GM12878 (cell line): ENCODE results near the gene HMX3.

Source experiments
- CTCF ChIP-seq, 3 experiments: IDR thresholded peaks in 2 of 3; conservative IDR thresholded peaks in 1 of 3; 2 replicates each; pipeline ENCODE4 v1.5.1; 2011; ENCODE audit warnings: low read depth in 3 of 3, low read length in 3 of 3, mild to moderate bottlenecking in 3 of 3, control low read depth in 2 of 3, moderate library complexity in 2 of 3, inconsistent platforms in 1 of 3, mixed read lengths in 1 of 3; ENCODE audit not compliant: control insufficient read depth in 2 of 3, insufficient read depth in 1 of 3; ENCODE audit errors: extremely low read depth in 1 of 3
- E2F4 ChIP-seq: IDR thresholded peaks from 2 replicates; pipeline ENCODE4 v1.6.1; 2012; ENCODE audit warnings: low read depth, low read length, improper control_type of control experiment
- EP300 ChIP-seq, 2 experiments: fragments of 150-350 bp in 1 of 2; IDR thresholded peaks; 2 replicates each; pipeline ENCODE4 v1.6.1; 2011 to 2012; ENCODE audit warnings: low read depth in 2 of 2, low read length in 2 of 2, borderline replicate concordance in 1 of 2, improper control_type of control experiment in 1 of 2, inconsistent platforms in 1 of 2; ENCODE audit not compliant: control insufficient read depth in 1 of 2
- KAT2A ChIP-seq: conservative IDR thresholded peaks from 2 replicates; pipeline ENCODE4 v1.6.1; 2011; ENCODE audit warnings: low read depth, low read length; ENCODE audit not compliant: control insufficient read depth
- MYC ChIP-seq: IDR thresholded peaks from 2 replicates; pipeline ENCODE4 v1.6.1; 2011; ENCODE audit warnings: mild to moderate bottlenecking, low read length, moderate library complexity, inconsistent platforms; ENCODE audit not compliant: insufficient read depth, insufficient replicate concordance, insufficient read length, severe bottlenecking
- NKRF ChIP-seq: fragments of 450-650 bp; conservative IDR thresholded peaks from 2 replicates; pipeline ENCODE4 v1.6.1; 2017; ENCODE audit warnings: mild to moderate bottlenecking, moderate library complexity
- NR2C2 ChIP-seq: IDR thresholded peaks from 2 replicates; pipeline ENCODE4 v1.6.1; 2011; ENCODE audit warnings: borderline replicate concordance, low read depth; ENCODE audit not compliant: control insufficient read depth, insufficient read length
- RAD21 ChIP-seq: IDR thresholded peaks from 2 replicates; pipeline ENCODE4 v1.6.1; 2011; ENCODE audit warnings: mild to moderate bottlenecking, low read depth, low read length, moderate library complexity; ENCODE audit not compliant: insufficient read depth
- REST ChIP-seq: IDR thresholded peaks from 2 replicates; pipeline ENCODE4 v1.6.1; 2012; ENCODE audit warnings: mild to moderate bottlenecking, low read depth, low read length
- SKIL ChIP-seq: fragments of 450-650 bp; IDR thresholded peaks from 2 replicates; pipeline ENCODE4 v1.6.1; 2017; ENCODE audit warnings: mild to moderate bottlenecking, low read depth, inconsistent platforms; ENCODE audit not compliant: poor library complexity, severe bottlenecking
- SUZ12 ChIP-seq: fragments of 200-600 bp; sonication (generic); IDR thresholded peaks from one replicate; pipeline ENCODE4 v1.6.1; 2018; ENCODE audit warnings: antibody characterized with exemption, mild to moderate bottlenecking; ENCODE audit not compliant: unreplicated experiment
- TCF7 ChIP-seq: IDR thresholded peaks from 2 replicates; pipeline ENCODE4 v1.6.1; 2014; ENCODE audit warnings: antibody characterized with exemption, borderline replicate concordance
- ZNF384 ChIP-seq: IDR thresholded peaks from 2 replicates; pipeline ENCODE4 v1.6.1; 2012; ENCODE audit warnings: low read depth, mild to moderate bottlenecking, low read length, improper control_type of control experiment, borderline replicate concordance
- ZNF687 ChIP-seq: fragments of 450-650 bp; IDR thresholded peaks from 2 replicates; pipeline ENCODE4 v1.6.1; 2017; ENCODE audit warnings: mild to moderate bottlenecking, moderate library complexity

GRCh38 chr10:123183724-123184123 is 48.0 kb downstream of the HMX3 start:
- no peak for TF ChIP-seq TCF7
- TF ChIP-seq ZNF384, result no peak
- no peak for TF ChIP-seq CTCF (IDR thresholded peaks at IDR 0.05 in 2 of 3, conservative IDR thresholded peaks at IDR 0.05 in 1 of 3; ENCODE audit: control insufficient read depth in 2 of 3, extremely low read depth in 1 of 3, insufficient read depth in 1 of 3, low read depth in 3 of 3, low read length in 3 of 3)
- no peak for TF ChIP-seq EP300 (IDR thresholded peaks at IDR 0.05; ENCODE audit: borderline replicate concordance in 1 of 2, control insufficient read depth in 1 of 2, low read depth in 2 of 2, low read length in 2 of 2)
- no peak for TF ChIP-seq E2F4
- no peak for TF ChIP-seq NR2C2
- no peak for TF ChIP-seq SUZ12
- TF ChIP-seq RAD21, result no peak
- no peak for TF ChIP-seq MYC
- no peak for TF ChIP-seq REST
- TF ChIP-seq KAT2A, result no peak
- TF ChIP-seq ZNF687, result no peak
- no peak for TF ChIP-seq SKIL
- no peak for TF ChIP-seq NKRF
